GM21717 (cell line): ENCODE data around the gene MCTP1.
"Not testable (repeated sequence)": the region's sequence is repeated elsewhere in the genome, so short reads cannot be mapped to it uniquely, and the experiment has no call there.

Experiments
- ATAC-seq: cut with Tn5 transposase; IDR thresholded peaks from one replicate; pipeline ENCODE4 v1.9.1; 2021; ENCODE audit warnings: mild to moderate bottlenecking, moderate library complexity; ENCODE audit not compliant: unreplicated experiment

MCTP1 gene

GRCh38 chr5:94893412-94894135, 391.3 kb downstream of the MCTP1 start:
- no peak for ATAC-seq

- no peak for ATAC-seq
Observed at GRCh38 chr5:94891972-94892371, 392.9 kb downstream of the MCTP1 start.

- ATAC-seq, result no peak
Observed at GRCh38 chr5:94891565-94891964, 393.3 kb downstream of the MCTP1 start.

GRCh38 chr5:94890907-94891306, 394.0 kb downstream of the MCTP1 start:
- ATAC-seq, result no peak

- ATAC-seq, result no peak
Observed at GRCh38 chr5:94888674-94889073, 396.2 kb downstream of the MCTP1 start.

GRCh38 chr5:94885931-94886330, 399.0 kb downstream of the MCTP1 start:
- no peak for ATAC-seq

- no peak for ATAC-seq
Observed at GRCh38 chr5:94884311-94884710, 400.6 kb downstream of the MCTP1 start.

- ATAC-seq, result no peak
Observed at GRCh38 chr5:94872526-94872925, 412.4 kb downstream of the MCTP1 start.

- no peak for ATAC-seq
Observed at GRCh38 chr5:94870511-94871183, 414.2 kb downstream of the MCTP1 start.

GRCh38 chr5:94869921-94870320, 415.0 kb downstream of the MCTP1 start:
- ATAC-seq, result no peak

GRCh38 chr5:94863951-94864350, 420.9 kb downstream of the MCTP1 start:
- no peak for ATAC-seq

GRCh38 chr5:94857111-94857510, 427.8 kb downstream of the MCTP1 start:
- ATAC-seq, result no peak

- no peak for ATAC-seq
Observed at GRCh38 chr5:94856257-94856800, 428.6 kb downstream of the MCTP1 start.

- ATAC-seq, result no peak
Observed at GRCh38 chr5:94855543-94855942, 429.4 kb downstream of the MCTP1 start.

- no peak for ATAC-seq
Observed at GRCh38 chr5:94853120-94853519, 431.8 kb downstream of the MCTP1 start.

GRCh38 chr5:94850960-94851359, 433.9 kb downstream of the MCTP1 start:
- no peak for ATAC-seq

GRCh38 chr5:94849821-94850736, 434.8 kb downstream of the MCTP1 start:
- ATAC-seq, result peak; percentile 94

- no peak for ATAC-seq
Observed at GRCh38 chr5:94849324-94849723, 435.6 kb downstream of the MCTP1 start.

- ATAC-seq, result no peak
Observed at GRCh38 chr5:94847726-94848125, 437.2 kb downstream of the MCTP1 start.

GRCh38 chr5:94847019-94847418, 437.9 kb downstream of the MCTP1 start:
- no peak for ATAC-seq

GRCh38 chr5:94845696-94846095, 439.2 kb downstream of the MCTP1 start:
- ATAC-seq, result not testable (repeated sequence)
